ENCODE results near the gene ATP1A4. TPM values are rescaled to one million over a fixed set of nuclear protein-coding genes. Genes with fewer than 3 reads are reported as not detected.

The ATP1A4 gene
- total and polyA plus RNA-seq, 5 donors = 0.07 to 0.43 (median 0.18) TPM; not detected in 1

GRCh38 chr1:160193832-160194736, 42.7 kb downstream of the ATP1A4 start:
- H3K27ac ChIP-seq (ENCODE audit: low read length) = no peak overlapping the region
- intact Hi-C loops (cut with DNase I) = loop anchor here in 2 of 4 donors (2.0 to 10.0 kb wide), 6 partner anchors 25 to 101 kb away; no protein-coding TSS in a partner anchor
- H3K4me1 ChIP-seq (ENCODE audit: control insufficient read depth, insufficient read depth, low read length) = peaks cover 9% of the 10 kb centered on the region
- ATAC-seq = no peak
- no peak for DNase-seq
- no peak overlapping the region for H3K4me3 ChIP-seq (ENCODE audit: low read length)
- no peaks in the 10 kb centered on the region for H3K27me3 ChIP-seq (ENCODE audit: control insufficient read depth, insufficient read depth)
- no peaks in the 10 kb centered on the region for H3K9me3 ChIP-seq (ENCODE audit: control insufficient read depth, low read length)
- 89% methylated on average over 9 of the region's 9 CpGs for WGBS

GRCh38 chr1:160194737-160195059, 43.3 kb downstream of the ATP1A4 start:
- DNase-seq = no peak
- H3K27me3 ChIP-seq (ENCODE audit: control insufficient read depth, insufficient read depth) = no peaks in the 10 kb centered on the region
- WGBS = 78% methylated on average over 2 of the region's 2 CpGs
- H3K4me1 ChIP-seq (ENCODE audit: control insufficient read depth, insufficient read depth, low read length) = peaks cover 7% of the 10 kb centered on the region
- no peaks in the 10 kb centered on the region for H3K9me3 ChIP-seq (ENCODE audit: control insufficient read depth, low read length)
- no peak overlapping the region for H3K4me3 ChIP-seq (ENCODE audit: low read length)
- intact Hi-C loops (cut with DNase I) = loop anchor here in 2 of 4 donors (5.0 to 10.0 kb wide), 5 partner anchors 53 to 100 kb away; no protein-coding TSS in a partner anchor
- ATAC-seq = no peak
- H3K27ac ChIP-seq (ENCODE audit: low read length) = no peak overlapping the region

- Histone ChIP-seq H3K4me3 (ENCODE audit: low read length) (no peak overlapping the region), H3K9me3 (ENCODE audit: control insufficient read depth, low read length) (no peaks in the 10 kb centered on the region), H3K4me1 (ENCODE audit: control insufficient read depth, insufficient read depth, low read length) (peaks cover 2% of the 10 kb centered on the region), H3K27me3 (ENCODE audit: control insufficient read depth, insufficient read depth) (no peaks in the 10 kb centered on the region), H3K27ac (ENCODE audit: low read length) (no peak overlapping the region)
- DNase-seq = no peak
- no peak for ATAC-seq
- 79% methylated on average over 4 of the region's 4 CpGs for WGBS
- intact Hi-C loops (cut with DNase I) = loop anchor here in 1 of 4 donors (10.0 kb wide), 1 partner anchor 99 kb away; no protein-coding TSS in a partner anchor
These were observed 44.7 kb downstream of the ATP1A4 start for GRCh38 chr1:160196143-160196542.

GRCh38 chr1:160197231-160197630, 45.8 kb downstream of the ATP1A4 start:
- DNase-seq = no peak
- intact Hi-C loops (cut with DNase I) = loop anchor here in 1 of 4 donors (10.0 kb wide), 1 partner anchor 98 kb away; no protein-coding TSS in a partner anchor
- no peaks in the 10 kb centered on the region for H3K9me3 ChIP-seq (ENCODE audit: control insufficient read depth, low read length)
- no peak overlapping the region for H3K4me3 ChIP-seq (ENCODE audit: low read length)
- no peaks in the 10 kb centered on the region for H3K27me3 ChIP-seq (ENCODE audit: control insufficient read depth, insufficient read depth)
- H3K27ac ChIP-seq (ENCODE audit: low read length) = no peak overlapping the region
- H3K4me1 ChIP-seq (ENCODE audit: control insufficient read depth, insufficient read depth, low read length) = peaks cover 2% of the 10 kb centered on the region
- 90% methylated on average over 4 of the region's 4 CpGs for WGBS
- no peak for ATAC-seq

- intact Hi-C loops (cut with DNase I) = no loop called here
- DNase-seq = no peak
- Histone ChIP-seq H3K4me1 (ENCODE audit: control insufficient read depth, insufficient read depth, low read length) (no peaks in the 10 kb centered on the region), H3K27ac (ENCODE audit: low read length) (no peak overlapping the region), H3K27me3 (ENCODE audit: control insufficient read depth, insufficient read depth) (no peaks in the 10 kb centered on the region), H3K4me3 (ENCODE audit: low read length) (no peak overlapping the region), H3K9me3 (ENCODE audit: control insufficient read depth, low read length) (no peaks in the 10 kb centered on the region)
- WGBS = 89% methylated on average over 4 of the region's 4 CpGs
- no peak for ATAC-seq
These were observed 49.4 kb downstream of the ATP1A4 start for GRCh38 chr1:160200786-160201185.

- intact Hi-C loops (cut with DNase I) = no loop called here
- Histone ChIP-seq H3K9me3 (ENCODE audit: control insufficient read depth, low read length) (no peaks in the 10 kb centered on the region), H3K27ac (ENCODE audit: low read length) (peak overlapping the region; percentile 69), H3K4me1 (ENCODE audit: control insufficient read depth, insufficient read depth, low read length) (peaks cover 24% of the 10 kb centered on the region), H3K4me3 (ENCODE audit: low read length) (peak overlapping the region; percentile 52), H3K27me3 (ENCODE audit: control insufficient read depth, insufficient read depth) (no peaks in the 10 kb centered on the region)
- ATAC-seq (no peak), DNase-seq (no peak)
- 23% methylated on average over 7 of the region's 7 CpGs for WGBS
These were observed 53.3 kb downstream of the ATP1A4 start for GRCh38 chr1:160204526-160205241.

GRCh38 chr1:160205242-160206035, 54.0 kb downstream of the ATP1A4 start, which contains the start of gene PEA15:
PEA15 (plus strand) TSS chr1:160205384; CDS start chr1:160211545, 6,161 bp downstream.
- DNase-seq = peak; percentile 81 to 93 (median 93)
- H3K27ac ChIP-seq (ENCODE audit: low read length) = peak within 1 kb of the TSS; percentile 84
- H3K9me3 ChIP-seq (ENCODE audit: control insufficient read depth, low read length) = no peaks in the 10 kb centered on the region
- peak within 1 kb of the TSS; percentile 52 for H3K4me3 ChIP-seq (ENCODE audit: low read length)
- H3K27me3 ChIP-seq (ENCODE audit: control insufficient read depth, insufficient read depth) = no peaks in the 10 kb centered on the region
- peak; percentile 89 for ATAC-seq
- intact Hi-C loops (cut with DNase I) = no loop called here
- H3K4me1 ChIP-seq (ENCODE audit: control insufficient read depth, insufficient read depth, low read length) = peaks cover 30% of the 10 kb centered on the region
- under 1% methylated on average over 76 of the region's 76 CpGs for WGBS

GRCh38 chr1:160206036-160206389, 54.6 kb downstream of the ATP1A4 start:
- H3K4me1 ChIP-seq (ENCODE audit: control insufficient read depth, insufficient read depth, low read length) = peaks cover 34% of the 10 kb centered on the region
- ATAC-seq = peak; percentile 51 to 76
- H3K9me3 ChIP-seq (ENCODE audit: control insufficient read depth, low read length) = no peaks in the 10 kb centered on the region
- no peaks in the 10 kb centered on the region for H3K27me3 ChIP-seq (ENCODE audit: control insufficient read depth, insufficient read depth)
- 4% methylated on average over 9 of the region's 9 CpGs for WGBS
- DNase-seq = peak; percentile 64 to 75 (median 75)
- peak overlapping the region; percentile 52 for H3K4me3 ChIP-seq (ENCODE audit: low read length)
- peak overlapping the region; percentile 59 for H3K27ac ChIP-seq (ENCODE audit: low read length)
- intact Hi-C loops (cut with DNase I) = no loop called here

- no peak for ATAC-seq
- no peak for DNase-seq
- no peaks in the 10 kb centered on the region for H3K9me3 ChIP-seq (ENCODE audit: control insufficient read depth, low read length)
- H3K4me1 ChIP-seq (ENCODE audit: control insufficient read depth, insufficient read depth, low read length) = peaks cover 36% of the 10 kb centered on the region
- peak overlapping the region; percentile 52 for H3K4me3 ChIP-seq (ENCODE audit: low read length)
- H3K27ac ChIP-seq (ENCODE audit: low read length) = peak overlapping the region; percentile 59
- intact Hi-C loops (cut with DNase I) = no loop called here
- H3K27me3 ChIP-seq (ENCODE audit: control insufficient read depth, insufficient read depth) = no peaks in the 10 kb centered on the region
- WGBS = 35% methylated on average over 9 of the region's 9 CpGs
These were observed 55.2 kb downstream of the ATP1A4 start for GRCh38 chr1:160206421-160207117.

GRCh38 chr1:160207118-160207650, 55.8 kb downstream of the ATP1A4 start:
- Histone ChIP-seq H3K4me1 (ENCODE audit: control insufficient read depth, insufficient read depth, low read length) (peaks cover 36% of the 10 kb centered on the region), H3K27me3 (ENCODE audit: control insufficient read depth, insufficient read depth) (no peaks in the 10 kb centered on the region), H3K4me3 (ENCODE audit: low read length) (no peak overlapping the region), H3K27ac (ENCODE audit: low read length) (peak overlapping the region; percentile 59), H3K9me3 (ENCODE audit: control insufficient read depth, low read length) (no peaks in the 10 kb centered on the region)
- intact Hi-C loops (cut with DNase I) = no loop called here
- no peak for DNase-seq
- ATAC-seq = no peak
- WGBS = 72% methylated on average over 4 of the region's 4 CpGs

Measured in right cardiac atrium (tissue), 5 donors.